ENCODE measurements around the gene IFT74.

Gene IFT74

GRCh38 chr9:26973989-26974388 is 17.8 kb downstream of the IFT74 start:
- DNase-seq: no peak

DNA sequence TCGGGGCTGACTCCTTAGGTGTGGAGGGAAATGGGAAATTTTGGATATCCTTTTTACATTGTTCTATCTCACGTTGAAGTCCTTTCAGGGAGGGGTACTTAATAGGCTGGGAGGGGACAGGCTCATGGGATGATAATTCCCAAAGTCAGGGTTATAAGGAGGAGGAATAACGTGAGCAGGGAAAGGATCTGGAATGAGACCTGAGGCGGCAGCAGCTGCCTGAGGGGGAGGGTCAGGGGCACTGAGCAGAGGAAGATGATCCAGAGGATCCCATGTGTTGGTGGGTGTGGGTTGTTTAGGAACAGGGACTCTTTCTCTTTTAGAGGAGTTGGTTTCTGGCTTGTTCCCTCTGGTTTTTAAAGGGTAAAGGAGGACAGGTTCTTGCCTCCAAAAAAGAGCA is 18.7 kb downstream of the IFT74 start:
- no peak for DNase-seq

- DNase-seq: peak in 2 of 56 donors; percentile 1 to 9
Measured at GRCh38 chr9:26975728-26976707, 19.8 kb downstream of the IFT74 start.

DNA sequence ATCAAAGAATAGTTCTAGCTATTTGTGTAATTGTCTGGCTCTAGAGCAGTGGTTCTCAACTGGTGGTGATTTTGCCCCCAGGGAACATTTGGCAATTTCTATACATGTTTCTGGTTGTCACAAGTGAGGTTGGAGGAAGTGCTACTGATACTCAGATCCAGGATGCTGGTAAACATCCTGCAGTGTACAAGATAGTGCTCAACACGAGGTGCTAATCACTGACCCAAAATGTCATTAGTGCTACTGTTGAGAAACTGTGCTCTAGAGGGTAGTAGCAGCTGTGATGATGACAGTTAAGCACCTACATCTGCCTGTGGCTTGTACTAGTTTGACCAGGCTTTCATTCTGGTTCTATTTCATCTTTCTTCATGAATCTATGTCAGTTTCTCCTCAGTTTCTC is 27.1 kb downstream of the IFT74 start:
- DNase-seq: no peak

- no peak for DNase-seq
Measured at GRCh38 chr9:26995810-26996209, 39.6 kb downstream of the IFT74 start.

DNA sequence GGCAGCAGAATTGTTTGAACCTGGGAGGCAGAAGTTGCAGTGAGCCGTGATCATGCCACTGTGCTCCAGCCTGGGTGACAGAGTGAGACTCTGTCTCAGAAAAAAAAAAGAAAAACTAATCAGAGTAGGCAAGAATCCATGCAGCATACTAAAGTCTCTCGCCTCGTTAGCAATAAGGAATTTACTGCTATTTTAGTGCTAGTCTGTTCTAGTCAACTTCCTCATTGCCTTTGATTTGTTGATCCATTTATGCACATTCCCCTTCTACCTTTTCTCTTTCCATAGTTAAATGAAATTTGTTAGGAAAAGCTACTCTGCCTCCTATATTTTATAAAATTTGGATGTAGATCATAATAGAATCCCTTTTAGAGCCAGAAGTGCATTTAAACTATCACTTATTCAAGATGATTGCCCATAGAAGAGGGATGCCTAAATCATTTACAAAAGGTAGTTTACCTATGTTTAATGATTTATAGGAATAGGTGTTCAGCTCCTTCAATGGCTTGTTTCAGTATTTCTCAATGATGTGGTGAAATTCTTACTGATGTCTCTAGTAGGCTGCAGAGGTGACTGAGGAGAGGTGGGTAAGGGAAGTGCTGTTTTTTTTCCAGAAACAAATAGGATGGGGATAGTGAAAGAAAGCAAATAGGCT is 47.3 kb downstream of the IFT74 start:
- no peak for DNase-seq

DNA sequence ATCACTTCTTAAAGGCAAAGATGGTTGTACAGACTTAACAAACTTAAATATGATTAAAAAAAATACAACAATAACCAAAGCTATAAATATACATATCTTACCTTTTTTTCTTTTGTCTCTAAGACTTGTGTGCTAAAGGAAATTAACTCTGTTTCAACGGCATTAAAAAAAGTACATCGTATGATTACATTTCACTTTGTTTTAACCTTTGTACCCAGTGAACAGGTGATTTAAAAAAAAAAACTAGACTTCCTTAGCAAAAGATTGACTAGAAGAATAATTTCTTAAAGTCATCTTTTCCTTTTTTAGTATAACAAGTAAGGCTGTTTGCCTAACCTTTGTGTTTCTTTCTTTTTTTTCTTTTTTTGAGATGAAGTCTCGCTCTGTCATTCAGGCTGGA is 49.3 kb downstream of the IFT74 start, which contains the start of gene LRRC19:
Gene LRRC19 (minus strand): TSS at position 182 of the 400 bp plus-strand sequence. CDS start 5,978 bp downstream, outside the sequence.
- no peak for DNase-seq

DNA sequence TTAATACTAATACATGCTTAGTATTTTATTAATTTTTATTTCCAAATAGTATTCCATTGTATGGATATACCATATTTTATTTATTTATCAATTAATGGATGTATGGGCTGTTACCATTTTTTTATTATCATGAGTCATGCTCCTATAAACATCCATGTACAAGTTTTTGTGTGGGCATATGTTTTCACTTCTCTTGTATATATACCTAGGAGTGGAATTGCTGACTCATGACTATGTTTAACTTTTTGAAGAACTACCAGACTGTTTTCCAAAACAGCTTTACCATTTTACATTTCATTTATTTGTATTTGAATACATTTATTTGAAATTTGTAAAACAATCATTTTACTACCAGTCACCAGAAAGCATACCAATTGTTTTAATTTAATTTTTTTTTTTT is 63.4 kb downstream of the IFT74 start:
- DNase-seq: no peak

DNA sequence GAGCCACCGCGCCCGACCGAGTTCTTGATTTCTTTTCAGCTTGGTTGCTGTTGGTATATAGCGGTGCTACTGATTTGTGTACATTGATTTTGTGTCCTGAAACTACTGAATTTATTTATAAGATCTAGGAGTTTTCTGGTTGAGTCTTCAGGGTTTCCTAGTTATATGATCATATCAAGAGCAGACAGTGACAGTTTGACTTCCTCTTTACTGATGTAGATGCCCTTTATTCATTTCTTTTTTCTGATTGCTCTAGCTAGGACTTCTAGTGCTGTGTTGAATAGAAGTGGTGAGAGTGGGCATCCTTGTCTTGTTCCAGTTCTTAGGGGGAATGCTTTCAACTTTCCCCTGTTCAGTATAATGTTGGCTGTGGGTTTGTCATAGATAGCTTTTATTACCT is 66.7 kb downstream of the IFT74 start:
- DNase-seq: no peak

DNA sequence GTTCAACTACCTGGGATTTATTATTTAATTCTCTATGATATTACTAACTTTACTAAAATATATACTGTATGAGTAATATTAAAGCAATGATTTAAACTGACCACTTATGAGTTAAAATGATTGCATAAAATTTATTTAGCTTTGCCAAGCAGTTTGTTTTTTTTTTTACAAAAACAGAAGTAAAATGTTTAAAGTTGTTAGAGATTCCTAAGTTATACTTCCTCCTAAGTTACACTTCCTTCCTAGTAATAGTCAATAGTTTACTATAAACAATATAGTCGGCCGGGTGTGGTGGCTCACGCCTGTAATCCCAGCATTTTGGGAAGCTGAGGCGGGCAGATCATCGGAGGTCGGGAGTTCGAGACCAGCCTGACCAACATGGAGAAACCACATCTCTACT is 73.0 kb downstream of the IFT74 start:
- DNase-seq: no peak

DNA sequence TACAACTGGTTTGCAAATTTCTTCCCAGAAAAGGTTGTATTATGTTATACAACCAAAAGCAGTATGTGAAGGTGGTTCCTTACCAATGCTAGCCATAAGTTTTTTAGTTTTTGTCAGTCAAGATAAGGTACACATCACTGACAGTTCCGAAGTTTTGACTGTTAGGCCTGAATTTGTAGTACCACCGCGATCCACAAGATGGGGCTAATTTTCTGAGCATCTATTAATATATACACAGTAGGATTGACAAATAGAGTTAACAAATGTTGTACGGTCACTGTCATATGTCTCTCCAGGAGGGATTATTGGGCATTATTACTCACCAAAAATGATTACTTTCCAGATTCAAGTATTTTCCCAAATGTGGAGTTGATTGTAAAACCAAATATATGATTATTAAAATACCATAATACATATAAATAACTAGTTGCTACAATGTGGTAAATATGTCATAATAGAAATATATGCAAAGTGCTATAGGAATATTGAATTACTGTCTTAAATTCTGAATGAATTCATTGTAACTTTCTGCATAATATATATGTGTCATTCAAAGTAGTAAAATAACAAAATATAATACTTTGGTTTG is 77.7 kb downstream of the IFT74 start:
- DNase-seq: peak in 22 of 56 donors; percentile 0 to 77 (median 12)

GRCh38 chr9:27037499-27037898 is 81.3 kb downstream of the IFT74 start:
- no peak for DNase-seq

GRCh38 chr9:27041746-27042145 is 85.5 kb downstream of the IFT74 start:
- no peak for DNase-seq

DNA sequence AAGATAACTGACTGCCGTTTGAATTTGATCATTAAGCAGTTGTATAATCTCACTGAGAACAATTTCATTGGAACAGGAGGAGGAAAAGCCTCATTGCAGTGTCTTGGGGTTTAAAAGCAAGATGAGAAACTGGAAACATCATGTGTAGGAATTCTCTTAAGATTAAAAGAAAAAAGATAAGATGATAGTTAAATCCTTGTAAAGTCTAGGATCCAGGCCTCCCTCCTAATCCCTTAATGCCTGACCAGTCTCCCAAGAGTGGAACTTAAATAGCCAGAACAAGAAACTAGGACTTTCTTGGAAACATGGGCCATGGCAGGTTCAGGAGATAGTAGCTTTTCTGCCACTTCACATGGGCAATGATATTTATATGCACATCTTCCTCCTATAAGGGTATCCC is 86.3 kb downstream of the IFT74 start:
- DNase-seq: no peak

DNA sequence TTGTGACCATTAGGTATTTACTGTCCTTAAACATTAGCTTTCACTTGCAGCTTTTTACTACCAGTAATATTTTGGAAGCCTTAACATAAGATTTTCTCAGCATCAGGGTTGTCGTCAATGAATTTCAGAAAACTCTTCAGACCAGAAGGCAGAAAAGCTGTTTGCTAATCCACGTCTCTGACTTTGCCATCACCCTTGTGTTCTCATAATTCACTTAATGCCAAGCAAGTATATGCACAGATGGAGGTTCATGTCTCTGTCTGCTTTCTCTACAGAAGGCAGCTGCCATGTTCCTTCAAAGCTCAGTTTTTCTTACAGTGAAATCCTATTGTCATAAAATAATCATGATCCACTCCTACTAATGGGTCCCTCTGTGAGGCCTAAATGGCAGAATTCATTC is 87.0 kb downstream of the IFT74 start:
- no peak for DNase-seq

- no peak for DNase-seq
Measured at GRCh38 chr9:27047136-27047535, 90.9 kb downstream of the IFT74 start.

GRCh38 chr9:27053369-27054022 is 97.3 kb downstream of the IFT74 start:
- no peak for DNase-seq

- DNase-seq: no peak
Measured at GRCh38 chr9:27054125-27054524, 97.9 kb downstream of the IFT74 start.

- DNase-seq: no peak
Measured at GRCh38 chr9:27054841-27055240, 98.6 kb downstream of the IFT74 start.

DNA sequence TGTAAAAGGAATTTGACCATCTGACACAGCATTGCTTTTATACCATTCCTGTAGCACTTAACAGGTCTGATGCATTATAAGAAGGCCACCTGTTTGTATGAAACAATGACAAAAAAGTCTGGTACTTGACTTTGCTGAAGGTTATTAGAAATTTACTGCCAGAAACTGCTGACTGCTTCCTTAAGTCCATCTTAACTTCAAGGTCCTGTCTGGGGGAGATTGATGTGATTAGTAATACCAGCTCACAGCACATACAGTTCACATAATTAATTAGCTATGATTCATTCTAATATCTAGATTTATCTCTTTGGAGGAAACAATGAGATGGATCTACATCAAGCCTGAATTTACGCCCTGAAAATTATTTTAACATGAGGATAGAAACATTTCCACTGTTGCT is 103.2 kb downstream of the IFT74 start:
- DNase-seq: no peak

- no peak for DNase-seq
Measured at GRCh38 chr9:27059907-27060306, 103.7 kb downstream of the IFT74 start.

- DNase-seq: no peak
Measured at GRCh38 chr9:27065288-27065687, 109.1 kb downstream of the IFT74 start.

Measured in nucleus accumbens (tissue), 56 donors.